ENCODE measurements around the gene MEMO1. TPM values are rescaled to one million over a fixed set of nuclear protein-coding genes. Genes with fewer than 3 reads are reported as not detected.

Gene MEMO1
- total and polyA plus RNA-seq, 9 of the 15 experiments (the other 6 are each of a cell fraction or from before 2014, with no cell fraction given): 22.1 to 87.7 (median 61.2) TPM

- TF ChIP-seq RREB1 (CRISPR knock-in tag; IDR thresholded peaks at IDR 0.05): no peak
- TF ChIP-seq CREB3L1 (IDR thresholded peaks at IDR 0.05; ENCODE audit: borderline replicate concordance, low read depth): peak; percentile 60; the same call in 1 of the 2 replicates
- TF ChIP-seq SETDB1 (IDR thresholded peaks at IDR 0.05; ENCODE audit: low read length): no peak
- TF ChIP-seq RNF219 (CRISPR knock-in tag; IDR thresholded peaks at IDR 0.05): 0 out of 2 replicates have a peak, but pooled peaks have one; percentile 9
- TF ChIP-seq ZNF766 (CRISPR knock-in tag; conservative IDR thresholded peaks at IDR 0.05): 0 out of 2 replicates have a peak, but pooled peaks have one; percentile 24
- peak; percentile 60; the same call in 1 of the 2 replicates for TF ChIP-seq MBD2 (IDR thresholded peaks at IDR 0.05; ENCODE audit: borderline replicate concordance, low read depth)
- no peak for TF ChIP-seq FOXJ3 (CRISPR knock-in tag; IDR thresholded peaks at IDR 0.05)
- peak; percentile 57; the same call in 1 of the 2 replicates for TF ChIP-seq NR2C1 (IDR thresholded peaks at IDR 0.05)
- 0 out of 2 replicates have a peak, but pooled peaks have one; percentile 37 for TF ChIP-seq NR2C1 (tag; IDR thresholded peaks at IDR 0.05)
- 0 out of 2 replicates have a peak, but pooled peaks have one; percentile 7 for TF ChIP-seq RHOXF2B (CRISPR knock-in tag; conservative IDR thresholded peaks at IDR 0.05)
- peak; percentile 75; the same call in 1 of the 2 replicates for TF ChIP-seq PHF8 (IDR thresholded peaks at IDR 0.05; ENCODE audit: borderline replicate concordance, low read length)
- TF ChIP-seq ZNF76 (CRISPR knock-in tag; IDR thresholded peaks at IDR 0.05; ENCODE audit: borderline replicate concordance): 0 out of 2 replicates have a peak, but pooled peaks have one; percentile 30
- TF ChIP-seq ZNF143 (CRISPR knock-in tag; IDR thresholded peaks at IDR 0.05): no peak
- TF ChIP-seq SMAD2 (IDR thresholded peaks at IDR 0.05; ENCODE audit: low read depth, low read length): no peak
- TF ChIP-seq USF1 (CRISPR knock-in tag; IDR thresholded peaks at IDR 0.05): no peak
These were observed at the start of gene MEMO1 (continued) for GRCh38 chr2:32010670-32011484.
